HAP-1 (cell line): Measurements from ENCODE around the gene DMAP1.

Experiments
- DNase-seq, 2 experiments: peaks; one replicate each; pipeline ENCODE4 v3.0.0-alpha.2; 2016 to 2020; ENCODE audit warnings: low spot score in 2 of 2
- H3K27me3 ChIP-seq: fragments of 250-450 bp; sonication (Bioruptor Pico); 2 replicates; pipeline ENCODE4 v1.5.1; 2020; ENCODE audit warnings: low read depth, mild to moderate bottlenecking, moderate library complexity
- H3K36me3 ChIP-seq: fragments of 250-450 bp; sonication (Bioruptor Pico); replicated peaks from 2 replicates; pipeline ENCODE4 v1.5.1; 2020; ENCODE audit warnings: mild to moderate bottlenecking
- H3K4me1 ChIP-seq: fragments of 250-450 bp; sonication (Bioruptor Pico); 2 replicates; pipeline ENCODE4 v1.5.1; 2020; ENCODE audit warnings: mild to moderate bottlenecking
- H3K4me3 ChIP-seq: fragments of 250-450 bp; sonication (Bioruptor Pico); 2 replicates; pipeline ENCODE4 v1.5.1; 2020; ENCODE audit warnings: mild to moderate bottlenecking, moderate library complexity
- H3K9me3 ChIP-seq: fragments of 250-450 bp; sonication (Bioruptor Pico); 2 replicates; pipeline ENCODE4 v1.5.1; 2020; ENCODE audit warnings: mild to moderate bottlenecking, moderate library complexity
- in situ Hi-C: fragments of 300-500 bp; cut with MboI; formaldehyde crosslinking; loops from 3 replicates; pipeline ENCODE4 v1.14.3; 2020; ENCODE audit warnings: low sequenced_read_pairs, inconsistent platforms, mixed read lengths

The DMAP1 gene

DNA sequence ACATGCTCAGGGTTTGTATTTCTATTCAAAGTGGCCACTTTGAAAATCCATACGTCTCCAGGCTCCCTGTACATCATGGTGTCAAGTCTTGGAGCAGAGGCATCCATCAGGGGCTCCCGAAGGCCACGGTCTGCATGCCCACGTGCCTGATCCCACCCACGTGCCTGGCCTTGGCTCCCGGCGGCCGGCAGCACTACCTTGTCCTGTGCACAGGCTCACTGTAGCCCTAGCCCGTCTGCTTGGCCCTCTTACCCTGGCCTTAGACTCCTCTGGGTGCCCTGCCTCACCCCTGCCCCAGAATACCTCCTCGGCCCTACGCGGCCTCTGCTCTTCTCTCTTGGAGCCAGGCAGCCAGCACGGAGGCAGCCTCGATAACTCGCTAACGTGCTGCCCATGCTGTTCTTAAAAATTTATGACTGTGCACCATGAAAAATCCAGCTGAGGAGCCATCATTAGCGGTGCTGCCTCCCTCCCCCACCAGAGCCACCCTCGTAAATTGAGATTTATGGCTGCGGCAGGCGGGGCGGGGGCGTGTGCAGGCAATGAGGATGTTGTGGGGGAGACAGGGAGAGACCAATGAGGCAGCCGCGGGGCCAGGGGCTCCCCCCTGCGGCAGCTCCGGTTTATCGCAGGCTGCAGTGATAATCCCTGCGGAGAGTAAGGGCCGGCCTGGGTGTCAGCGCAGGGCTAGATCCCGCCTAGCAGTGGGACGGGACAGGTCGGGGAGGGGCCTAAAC is 24.6 kb downstream of the DMAP1 start:
- no peaks in the 10 kb centered on the region for H3K9me3 ChIP-seq
- H3K36me3 ChIP-seq = 0 out of 2 replicates have a peak, but pooled peaks cover 6% of the 10 kb centered on the region
- no peaks in the 10 kb centered on the region for H3K27me3 ChIP-seq
- DNase-seq = peak; percentile 90 to 92
- H3K4me1 ChIP-seq = peaks cover 8% of the 10 kb centered on the region
- in situ Hi-C loops = no loop called here
- H3K4me3 ChIP-seq = no peak overlapping the region

- Histone ChIP-seq H3K4me1 (peaks cover 8% of the 10 kb centered on the region), H3K27me3 (no peaks in the 10 kb centered on the region), H3K4me3 (no peak overlapping the region), H3K9me3 (no peaks in the 10 kb centered on the region), H3K36me3 (0 out of 2 replicates have a peak, but pooled peaks cover 6% of the 10 kb centered on the region)
- DNase-seq = no peak
- in situ Hi-C loops = no loop called here
These were observed 25.4 kb downstream of the DMAP1 start for GRCh38 chr1:44238660-44239059.

GRCh38 chr1:44239331-44239960 is 26.2 kb downstream of the DMAP1 start:
- Histone ChIP-seq H3K4me1 (peaks cover 8% of the 10 kb centered on the region), H3K4me3 (no peak overlapping the region), H3K36me3 (peaks cover 9% of the 10 kb centered on the region; the same call in 1 of the 2 replicates), H3K27me3 (no peaks in the 10 kb centered on the region), H3K9me3 (no peaks in the 10 kb centered on the region)
- in situ Hi-C loops = no loop called here
- peak in 1 of 2 experiments; percentile 39 for DNase-seq

- no peak for DNase-seq
- in situ Hi-C loops = no loop called here
These were observed 26.7 kb downstream of the DMAP1 start for GRCh38 chr1:44239961-44240371.

DNA sequence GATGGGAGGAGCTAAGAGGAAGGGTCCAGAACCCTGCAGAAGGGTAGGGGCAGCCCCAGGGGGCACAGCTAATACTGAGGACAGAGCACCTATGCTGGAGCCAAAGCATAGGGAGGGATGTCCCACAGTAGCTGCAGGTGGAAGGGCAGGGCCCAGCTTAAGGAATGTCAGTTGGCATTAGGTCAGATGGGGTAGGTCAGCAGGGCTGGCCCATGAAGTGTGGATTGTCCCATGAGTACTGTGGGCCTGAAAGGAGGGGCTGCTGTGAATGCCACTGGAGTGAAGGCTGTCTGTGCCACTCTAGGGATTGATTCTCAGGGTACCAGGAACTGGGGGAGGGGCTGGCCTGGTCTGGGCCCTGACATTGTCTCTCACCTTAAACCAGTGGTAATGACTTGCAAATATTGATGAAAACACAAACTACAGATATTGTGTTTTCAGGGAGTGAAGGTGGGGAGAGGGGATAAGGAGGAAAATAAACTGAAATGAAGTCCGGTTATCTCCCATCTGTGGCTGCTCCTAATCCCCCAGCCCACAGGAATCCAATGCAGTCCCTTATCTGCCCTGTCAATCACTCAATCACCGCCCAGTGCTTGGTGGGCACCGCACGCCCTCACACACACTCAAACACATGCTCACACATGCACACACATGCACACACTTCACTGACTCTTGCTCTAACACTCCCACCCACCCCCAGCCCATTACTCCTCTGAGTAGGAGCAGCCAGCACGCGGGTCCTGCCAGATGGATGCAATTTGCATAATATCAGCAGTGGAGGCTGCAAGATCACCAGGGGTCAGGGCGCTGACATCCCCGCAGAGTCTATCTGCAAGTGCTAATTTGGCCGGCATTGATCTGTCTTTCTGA is 27.8 kb downstream of the DMAP1 start:
- Histone ChIP-seq H3K4me3 (no peak overlapping the region), H3K27me3 (no peaks in the 10 kb centered on the region), H3K36me3 (peaks cover 9% of the 10 kb centered on the region; the same call in 1 of the 2 replicates), H3K4me1 (peaks cover 8% of the 10 kb centered on the region), H3K9me3 (no peaks in the 10 kb centered on the region)
- in situ Hi-C loops = no loop called here
- no peak for DNase-seq

More at GRCh38 chr1:44239961-44240371, 26.7 kb downstream of the DMAP1 start:
- Histone ChIP-seq H3K27me3 (no peaks in the 10 kb centered on the region), H3K9me3 (no peaks in the 10 kb centered on the region), H3K4me1 (peaks cover 8% of the 10 kb centered on the region), H3K36me3 (peaks cover 9% of the 10 kb centered on the region; the same call in 1 of the 2 replicates), H3K4me3 (no peak overlapping the region)

DNA sequence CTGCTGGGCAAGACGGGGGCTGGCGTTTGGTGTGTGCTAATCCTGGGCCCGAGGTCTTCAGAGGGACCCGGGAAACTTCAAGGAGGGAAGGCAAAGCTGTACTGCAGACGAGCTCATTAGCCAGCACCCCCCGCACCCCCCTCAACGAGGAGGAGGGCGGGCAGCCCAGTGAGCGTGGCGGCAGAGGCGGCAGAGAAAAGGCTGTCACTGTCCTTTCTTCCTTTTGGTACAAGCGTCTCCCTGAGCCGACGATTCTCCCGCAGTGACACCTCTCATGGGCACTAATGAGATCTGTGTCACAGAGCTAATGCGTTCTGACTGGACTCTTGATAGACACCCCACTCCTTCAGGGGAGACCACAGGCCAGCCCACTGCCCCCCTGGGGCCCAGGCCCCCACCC is 29.5 kb downstream of the DMAP1 start:
- Histone ChIP-seq H3K4me3 (no peak overlapping the region), H3K9me3 (no peaks in the 10 kb centered on the region), H3K36me3 (peaks cover 9% of the 10 kb centered on the region; the same call in 1 of the 2 replicates), H3K4me1 (peaks cover 6% of the 10 kb centered on the region), H3K27me3 (no peaks in the 10 kb centered on the region)
- DNase-seq = no peak
- in situ Hi-C loops = no loop called here

DNA sequence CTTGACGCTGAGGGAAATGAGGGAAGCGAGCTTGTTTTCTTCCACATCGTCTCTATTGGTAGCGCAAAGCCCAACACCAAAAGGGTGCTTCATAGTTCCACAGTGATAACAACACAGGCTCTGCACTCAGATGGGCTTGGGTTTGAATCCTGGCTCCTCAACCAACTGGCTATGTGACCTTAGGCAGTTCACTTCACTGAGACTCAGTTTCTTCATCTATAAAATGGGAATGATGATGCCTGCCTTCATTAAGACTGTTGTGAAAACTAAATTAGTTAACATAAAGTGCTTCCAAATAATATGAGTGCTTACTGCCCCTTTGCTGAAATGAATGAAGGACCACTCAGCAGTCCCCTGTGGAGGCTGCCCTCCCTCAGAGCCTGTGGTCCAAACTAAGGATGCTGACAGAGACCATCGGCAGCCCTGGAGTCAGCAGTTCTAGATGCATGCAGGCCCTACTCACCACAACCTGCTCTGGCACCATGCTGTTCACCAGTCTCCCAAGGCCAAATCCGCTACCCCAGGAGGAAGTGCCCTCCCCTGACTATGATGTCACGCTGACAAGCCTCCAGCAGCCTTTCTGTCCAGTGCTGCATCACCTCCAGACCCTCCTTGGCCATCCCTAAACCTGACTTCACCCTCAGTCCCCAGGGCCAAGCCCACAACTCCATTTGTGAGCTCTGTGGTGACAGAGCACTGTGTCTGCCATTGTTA is 30.7 kb downstream of the DMAP1 start:
- Histone ChIP-seq H3K36me3 (peaks cover 9% of the 10 kb centered on the region; the same call in 1 of the 2 replicates), H3K27me3 (no peaks in the 10 kb centered on the region), H3K4me3 (no peak overlapping the region), H3K9me3 (no peaks in the 10 kb centered on the region), H3K4me1 (no peaks in the 10 kb centered on the region)
- in situ Hi-C loops = no loop called here
- DNase-seq = no peak

- Histone ChIP-seq H3K4me3 (no peak overlapping the region), H3K36me3 (peaks cover 8% of the 10 kb centered on the region; the same call in 1 of the 2 replicates)
- in situ Hi-C loops = no loop called here
These were observed 31.7 kb downstream of the DMAP1 start for GRCh38 chr1:44244986-44245385.

DNA sequence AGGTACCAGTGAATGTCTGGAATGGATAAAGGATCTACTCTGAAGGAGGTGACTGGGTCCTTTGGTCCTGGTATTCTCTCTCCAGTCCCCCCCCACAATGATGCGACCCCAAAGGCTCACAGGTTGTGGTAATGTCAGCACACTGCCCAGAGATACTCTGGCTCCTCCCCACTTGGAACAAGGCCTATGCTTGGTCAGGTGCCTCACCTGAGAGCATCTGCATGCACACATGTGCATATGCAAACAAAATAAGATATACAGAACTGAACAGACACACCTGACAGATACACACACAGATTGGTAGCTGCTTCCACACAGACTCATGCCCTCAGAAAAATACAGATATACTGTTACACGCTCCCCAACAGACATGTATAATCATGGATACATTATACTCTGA is 33.5 kb downstream of the DMAP1 start:
- no peak overlapping the region for H3K4me3 ChIP-seq
- no peaks in the 10 kb centered on the region for H3K9me3 ChIP-seq
- no peak for DNase-seq
- peaks cover 3% of the 10 kb centered on the region; the same call in 1 of the 2 replicates for H3K36me3 ChIP-seq
- in situ Hi-C loops = no loop called here
- no peaks in the 10 kb centered on the region for H3K27me3 ChIP-seq
- no peaks in the 10 kb centered on the region for H3K4me1 ChIP-seq

More at GRCh38 chr1:44244986-44245385, 31.7 kb downstream of the DMAP1 start:
- H3K4me1 ChIP-seq = no peaks in the 10 kb centered on the region
- H3K27me3 ChIP-seq = no peaks in the 10 kb centered on the region
- DNase-seq = no peak
- H3K9me3 ChIP-seq = no peaks in the 10 kb centered on the region

DNA sequence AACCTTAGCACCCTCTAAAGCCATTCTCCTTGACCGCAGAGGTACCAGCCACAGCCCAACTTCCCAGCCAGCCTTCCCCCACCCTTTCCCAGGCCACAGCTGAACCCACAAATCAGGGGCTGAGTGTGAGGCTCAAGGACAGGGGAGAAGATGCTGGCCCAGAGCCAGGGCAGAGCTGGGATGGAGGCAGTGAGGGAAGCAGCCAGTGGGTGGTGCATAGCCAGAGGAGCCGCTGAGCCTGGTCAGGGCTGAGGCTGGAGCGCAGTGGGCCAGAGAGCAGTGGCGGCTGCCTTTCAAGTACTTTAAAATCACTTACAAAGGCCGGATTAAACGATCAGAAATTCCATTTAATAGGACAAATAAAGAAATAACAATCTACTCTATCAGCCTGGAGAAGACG is 36.3 kb downstream of the DMAP1 start:
- in situ Hi-C loops = no loop called here
- no peak overlapping the region for H3K4me3 ChIP-seq
- DNase-seq = peak in 1 of 2 experiments; percentile 68
- no peaks in the 10 kb centered on the region for H3K27me3 ChIP-seq
- no peaks in the 10 kb centered on the region for H3K9me3 ChIP-seq
- H3K4me1 ChIP-seq = no peaks in the 10 kb centered on the region; the same call in 1 of the 2 replicates
- no peaks in the 10 kb centered on the region for H3K36me3 ChIP-seq

DNA sequence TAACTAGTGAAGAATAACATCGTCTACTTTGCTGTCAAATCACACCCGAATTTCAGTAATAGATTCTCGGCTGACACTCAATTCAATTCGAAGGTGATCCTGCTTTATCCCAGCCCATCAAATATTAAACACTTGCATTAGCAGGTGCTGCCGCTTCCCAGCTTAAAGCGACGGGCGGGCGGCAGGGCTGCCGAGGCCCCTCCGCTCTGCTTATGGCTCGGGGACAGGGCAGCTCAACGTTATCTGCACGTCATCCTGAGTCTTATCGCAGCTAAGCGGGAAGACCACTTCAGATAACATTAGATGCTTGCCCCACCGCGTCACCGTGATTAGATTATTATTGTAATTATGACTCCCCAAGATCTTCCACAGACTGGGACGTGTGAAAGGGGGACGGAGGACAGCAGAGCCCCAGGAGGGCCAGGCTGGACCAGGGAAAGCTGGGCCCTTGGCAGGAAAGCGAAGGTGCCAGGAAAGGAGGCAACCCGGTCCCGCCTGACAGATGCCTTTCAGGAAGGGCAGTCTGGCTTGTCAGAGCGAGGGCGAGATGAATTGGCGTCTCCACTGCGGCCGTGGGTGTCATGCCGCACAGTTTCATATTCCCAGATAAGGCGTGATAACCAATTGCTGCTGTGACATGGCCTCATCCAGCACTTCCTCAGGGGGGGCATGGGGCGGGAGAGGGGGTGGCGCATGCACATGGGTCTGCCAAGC is 37.0 kb downstream of the DMAP1 start:
- H3K4me1 ChIP-seq = peaks cover 3% of the 10 kb centered on the region; the same call in 1 of the 2 replicates
- no peaks in the 10 kb centered on the region for H3K36me3 ChIP-seq
- in situ Hi-C loops = no loop called here
- H3K4me3 ChIP-seq = no peak overlapping the region
- DNase-seq = no peak
- H3K9me3 ChIP-seq = no peaks in the 10 kb centered on the region
- H3K27me3 ChIP-seq = no peaks in the 10 kb centered on the region

- no peaks in the 10 kb centered on the region for H3K27me3 ChIP-seq
- peaks cover 3% of the 10 kb centered on the region; the same call in 1 of the 2 replicates for H3K4me1 ChIP-seq
- DNase-seq = no peak
- H3K36me3 ChIP-seq = no peaks in the 10 kb centered on the region; the same call in 1 of the 2 replicates
- in situ Hi-C loops = no loop called here
- H3K4me3 ChIP-seq = no peak overlapping the region
- no peaks in the 10 kb centered on the region for H3K9me3 ChIP-seq
These were observed 38.2 kb downstream of the DMAP1 start for GRCh38 chr1:44251486-44251885.
